ENCODE results near the gene ICOS. TPM values are rescaled to one million over a fixed set of nuclear protein-coding genes. Genes with fewer than 3 reads are reported as not detected.

Gene ICOS, protein sequence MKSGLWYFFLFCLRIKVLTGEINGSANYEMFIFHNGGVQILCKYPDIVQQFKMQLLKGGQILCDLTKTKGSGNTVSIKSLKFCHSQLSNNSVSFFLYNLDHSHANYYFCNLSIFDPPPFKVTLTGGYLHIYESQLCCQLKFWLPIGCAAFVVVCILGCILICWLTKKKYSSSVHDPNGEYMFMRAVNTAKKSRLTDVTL
- total RNA-seq, result not detected in 2 replicates

DNA sequence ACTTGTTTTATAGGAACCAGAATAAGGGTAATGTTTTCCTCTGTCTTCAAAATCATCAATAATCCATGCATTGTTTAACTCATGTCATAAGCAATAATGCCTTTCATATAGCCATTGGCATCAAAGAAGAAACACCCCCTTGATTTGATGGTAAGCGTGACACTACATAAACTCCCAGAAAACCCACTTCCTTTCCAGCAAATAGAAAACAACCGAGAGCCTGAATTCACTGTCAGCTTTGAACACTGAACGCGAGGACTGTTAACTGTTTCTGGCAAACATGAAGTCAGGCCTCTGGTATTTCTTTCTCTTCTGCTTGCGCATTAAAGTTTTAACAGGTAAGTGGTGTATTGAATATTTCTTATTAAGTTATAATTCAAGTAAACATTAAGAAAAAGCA, at the start of gene ICOS:
Gene ICOS (plus strand): TSS at position 229 of the 400 bp plus-strand sequence. CDS start 52 bp downstream, at position 281.

Other genes starting within 250 kb of the ICOS start
- gene CD28, start 230.1 kb upstream of the ICOS start, total RNA-seq, result not detected in 2 replicates
- gene CTLA4, start 69.0 kb upstream of the ICOS start, total RNA-seq, result not detected in 2 replicates

All from epithelial cell of alveolus of lung (primary cell).